Nephron progenitor cell (in vitro differentiated cells): Measurements from ENCODE around the gene EFCAB5.
A peak's percentile ranks its signal among the peaks of the same experiment; 100 is the strongest.
"Not testable (repeated sequence)": the region's sequence is repeated elsewhere in the genome, so short reads cannot be mapped to it uniquely, and the experiment has no call there.

Source experiments
- DNase-seq: peaks from one replicate; pipeline ENCODE4 v3.0.0; 2021
- H3K27ac Mint-ChIP-seq: 2 replicates; pipeline ENCODE4 v1.8.0; 2021; ENCODE audit warnings: mild to moderate bottlenecking, moderate library complexity, mixed read lengths
- H3K27me3 Mint-ChIP-seq: 2 replicates; pipeline ENCODE4 v1.8.0; 2021; ENCODE audit warnings: mild to moderate bottlenecking, low read depth, mixed read lengths; ENCODE audit not compliant: poor library complexity
- H3K36me3 Mint-ChIP-seq: 2 replicates; pipeline ENCODE4 v1.8.0; 2021; ENCODE audit warnings: low read depth, mixed read lengths
- H3K4me1 Mint-ChIP-seq: 2 replicates; pipeline ENCODE4 v1.8.0; 2021; ENCODE audit warnings: mixed read lengths
- H3K4me3 Mint-ChIP-seq: 2 replicates; pipeline ENCODE4 v1.8.0; 2021; ENCODE audit warnings: mild to moderate bottlenecking, moderate library complexity, mixed read lengths
- H3K9me3 Mint-ChIP-seq: 2 replicates; pipeline ENCODE4 v1.8.0; 2021; ENCODE audit warnings: mild to moderate bottlenecking, moderate library complexity, mixed read lengths
- TF ChIP-seq, protein P1 (sequence below): fragments of 200-600 bp; sonication (generic); IDR thresholded peaks from 2 replicates; pipeline ENCODE4 v1.5.0; 2021; ENCODE audit warnings: antibody characterized with exemption

Gene EFCAB5

DNA sequence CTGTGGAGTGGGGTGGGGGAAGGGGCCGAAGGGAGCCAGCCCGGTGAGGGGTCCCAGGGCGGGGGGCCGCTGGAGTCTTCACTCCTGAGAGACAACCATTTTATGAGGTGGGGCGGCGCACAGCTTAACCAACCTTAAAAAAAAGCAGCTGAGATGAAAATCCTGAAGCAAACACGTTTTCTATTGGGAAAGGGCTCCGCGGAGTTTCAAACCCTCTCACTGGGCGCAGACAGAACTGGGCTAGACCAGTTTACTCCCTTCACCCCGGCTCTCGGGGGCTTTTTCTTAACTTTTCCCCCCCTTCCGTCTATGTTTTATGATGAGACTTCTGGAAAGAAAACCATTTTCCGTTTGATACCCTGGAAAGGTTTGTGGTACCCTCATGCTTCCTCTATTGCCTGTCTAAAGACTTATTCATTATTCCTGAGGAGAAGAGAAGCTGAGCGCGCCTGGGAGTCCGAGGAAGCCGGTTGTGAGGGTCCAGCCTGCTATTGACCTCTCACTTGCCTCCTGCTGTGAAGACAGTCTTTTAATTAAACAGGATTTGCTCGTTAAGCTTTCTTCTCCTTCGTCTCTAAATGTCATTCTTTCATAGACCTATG, 10.9 kb upstream of the EFCAB5 start:
- DNase-seq = peak; percentile 19
- TF ChIP-seq, protein P1, sequence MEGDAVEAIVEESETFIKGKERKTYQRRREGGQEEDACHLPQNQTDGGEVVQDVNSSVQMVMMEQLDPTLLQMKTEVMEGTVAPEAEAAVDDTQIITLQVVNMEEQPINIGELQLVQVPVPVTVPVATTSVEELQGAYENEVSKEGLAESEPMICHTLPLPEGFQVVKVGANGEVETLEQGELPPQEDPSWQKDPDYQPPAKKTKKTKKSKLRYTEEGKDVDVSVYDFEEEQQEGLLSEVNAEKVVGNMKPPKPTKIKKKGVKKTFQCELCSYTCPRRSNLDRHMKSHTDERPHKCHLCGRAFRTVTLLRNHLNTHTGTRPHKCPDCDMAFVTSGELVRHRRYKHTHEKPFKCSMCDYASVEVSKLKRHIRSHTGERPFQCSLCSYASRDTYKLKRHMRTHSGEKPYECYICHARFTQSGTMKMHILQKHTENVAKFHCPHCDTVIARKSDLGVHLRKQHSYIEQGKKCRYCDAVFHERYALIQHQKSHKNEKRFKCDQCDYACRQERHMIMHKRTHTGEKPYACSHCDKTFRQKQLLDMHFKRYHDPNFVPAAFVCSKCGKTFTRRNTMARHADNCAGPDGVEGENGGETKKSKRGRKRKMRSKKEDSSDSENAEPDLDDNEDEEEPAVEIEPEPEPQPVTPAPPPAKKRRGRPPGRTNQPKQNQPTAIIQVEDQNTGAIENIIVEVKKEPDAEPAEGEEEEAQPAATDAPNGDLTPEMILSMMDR = no peak
- H3K9me3 Mint-ChIP-seq = no peaks in the 10 kb centered on the region
- H3K4me1 Mint-ChIP-seq = peaks cover 24% of the 10 kb centered on the region
- H3K27me3 Mint-ChIP-seq = no peaks in the 10 kb centered on the region
- peaks cover 4% of the 10 kb centered on the region for H3K36me3 Mint-ChIP-seq
- H3K4me3 Mint-ChIP-seq = no peak overlapping the region
- H3K27ac Mint-ChIP-seq = peak overlapping the region; percentile 16

DNA sequence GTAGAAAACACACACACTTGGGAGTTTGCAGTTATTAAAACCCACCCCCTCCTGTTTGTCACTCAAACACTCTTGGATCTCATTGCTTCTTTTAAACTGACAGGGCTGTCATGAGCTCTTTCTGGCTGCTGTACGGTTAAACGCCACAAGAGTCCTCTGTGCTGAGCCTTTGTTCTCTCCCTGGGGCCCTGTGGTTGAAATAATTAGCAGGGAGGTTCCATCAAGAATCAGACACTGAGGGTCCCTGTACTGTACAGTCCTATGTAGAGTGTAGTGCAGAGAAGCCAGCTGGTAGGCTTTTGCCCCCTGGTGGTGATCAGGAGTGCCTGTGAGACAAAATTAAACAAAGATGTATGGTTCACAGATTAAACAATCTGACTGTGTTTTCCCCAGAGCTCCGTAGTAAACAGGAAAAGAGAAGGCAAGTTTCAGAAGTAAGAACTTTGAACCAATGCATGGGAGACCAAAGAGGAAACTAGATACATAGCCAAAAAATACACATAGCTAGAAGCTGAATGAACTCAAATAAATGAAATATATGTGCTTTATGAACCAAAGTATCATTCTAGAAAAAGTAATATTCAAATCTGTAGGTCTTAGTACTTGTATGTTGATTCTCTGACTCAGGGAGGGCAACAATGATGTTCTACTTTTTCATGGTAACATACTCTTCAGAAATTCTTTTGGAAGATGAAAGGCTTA, 10.1 kb upstream of the EFCAB5 start:
- H3K4me3 Mint-ChIP-seq = no peak overlapping the region
- no peak overlapping the region for H3K27ac Mint-ChIP-seq
- peaks cover 4% of the 10 kb centered on the region for H3K36me3 Mint-ChIP-seq

DNA sequence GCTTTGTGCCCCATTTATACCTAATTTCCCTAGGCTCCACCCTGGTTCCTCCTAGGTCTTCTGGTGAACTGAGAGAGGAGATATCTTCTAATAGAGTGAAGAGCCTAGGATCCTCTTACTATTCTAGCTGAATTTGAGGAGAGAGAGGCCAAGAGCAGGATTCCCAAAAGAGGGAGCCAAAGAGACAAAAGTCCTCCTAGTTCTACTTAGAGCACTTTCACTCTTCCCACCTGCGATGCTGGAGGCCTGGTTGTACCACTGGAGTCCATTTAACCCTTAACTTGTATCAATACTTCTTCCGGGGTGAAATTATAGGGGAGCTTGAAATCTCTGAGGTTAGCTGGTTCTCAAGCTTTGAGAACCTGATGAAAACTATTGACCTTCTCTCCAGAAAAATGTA, 8.1 kb upstream of the EFCAB5 start:
- Mint-ChIP-seq H3K36me3 (no peaks in the 10 kb centered on the region), H3K27ac (no peak overlapping the region), H3K4me3 (no peak overlapping the region), H3K4me1 (peaks cover 3% of the 10 kb centered on the region), H3K27me3 (peaks cover 4% of the 10 kb centered on the region), H3K9me3 (no peaks in the 10 kb centered on the region)
- DNase-seq = no peak
- TF ChIP-seq, protein P1 = no peak

More for the DNA sequence above, 10.1 kb upstream of the EFCAB5 start:
- DNase-seq = peak; percentile 57
- H3K27me3 Mint-ChIP-seq = peaks cover 4% of the 10 kb centered on the region
- TF ChIP-seq, protein P1 = peak; percentile 90
- no peaks in the 10 kb centered on the region for H3K9me3 Mint-ChIP-seq
- peaks cover 23% of the 10 kb centered on the region for H3K4me1 Mint-ChIP-seq

- H3K27ac Mint-ChIP-seq, H3K4me3 Mint-ChIP-seq, H3K9me3 Mint-ChIP-seq, H3K36me3 Mint-ChIP-seq, H3K4me1 Mint-ChIP-seq, DNase-seq: not testable (repeated sequence)
- peaks cover 11% of the 10 kb centered on the region for H3K27me3 Mint-ChIP-seq
These were observed 5.5 kb upstream of the EFCAB5 start for GRCh38 chr17:29935909-29936308.

GRCh38 chr17:29936724-29937123, 4.7 kb upstream of the EFCAB5 start:
- Mint-ChIP-seq H3K4me1 (no peaks in the 10 kb centered on the region), H3K27ac (no peak overlapping the region), H3K4me3 (no peak overlapping the region), H3K36me3 (no peaks in the 10 kb centered on the region), H3K27me3 (peaks cover 11% of the 10 kb centered on the region), H3K9me3 (no peaks in the 10 kb centered on the region)
- no peak for DNase-seq
- TF ChIP-seq, protein P1 = no peak

GRCh38 chr17:29945281-29945680, 3.8 kb downstream of the EFCAB5 start:
- Mint-ChIP-seq H3K4me3 (no peak overlapping the region), H3K27me3 (peaks cover 9% of the 10 kb centered on the region), H3K4me1 (peaks cover 4% of the 10 kb centered on the region), H3K27ac (no peak overlapping the region), H3K9me3 (no peaks in the 10 kb centered on the region), H3K36me3 (no peaks in the 10 kb centered on the region)
- DNase-seq = no peak
- TF ChIP-seq, protein P1 = no peak
